Coronary artery (tissue), 2 donors: Measurements from ENCODE around the gene PAXIP1.
A peak's percentile ranks its signal among the peaks of the same experiment; 100 is the strongest.

Source experiments
- DNase-seq: peaks from one replicate; pipeline ENCODE4 v3.0.0-alpha.2; 2017; ENCODE audit warnings: low spot score
- H3K27ac ChIP-seq, 2 donors: fragments of 200-600 bp; sonication (generic); one replicate each; pipeline ENCODE4 v1.5.1; 2016 to 2019
- H3K4me3 ChIP-seq: fragments of 200-600 bp; sonication (generic); 2 replicates; pipeline ENCODE4 v1.5.1; 2016; ENCODE audit warnings: mild to moderate bottlenecking, moderate library complexity
- CTCF ChIP-seq: fragments of 200-600 bp; sonication (generic); IDR thresholded peaks from one replicate; pipeline ENCODE4 v1.5.1; 2019; ENCODE audit warnings: antibody characterized with exemption

Gene PAXIP1

GRCh38 chr7:154916856-154917807 lies 85.8 kb downstream of the PAXIP1 start:
- TF ChIP-seq CTCF: no peak
- no peak overlapping the region for H3K4me3 ChIP-seq
- no peak for DNase-seq
- no peak overlapping the region for H3K27ac ChIP-seq

- no peak for DNase-seq
- no peak for TF ChIP-seq CTCF
- H3K4me3 ChIP-seq: no peak overlapping the region
- H3K27ac ChIP-seq: no peak overlapping the region
These were observed 86.5 kb downstream of the PAXIP1 start for GRCh38 chr7:154916381-154916780.

GRCh38 chr7:154915600-154915999 lies 87.3 kb downstream of the PAXIP1 start:
- DNase-seq: no peak
- H3K27ac ChIP-seq: no peak overlapping the region
- no peak for TF ChIP-seq CTCF
- H3K4me3 ChIP-seq: no peak overlapping the region

GRCh38 chr7:154914996-154915380 lies 87.9 kb downstream of the PAXIP1 start:
- no peak for DNase-seq
- Histone ChIP-seq H3K4me3 (no peak overlapping the region), H3K27ac (no peak overlapping the region)
- no peak for TF ChIP-seq CTCF

- peak overlapping the region; percentile 63 for H3K4me3 ChIP-seq
- DNase-seq: no peak
- no peak overlapping the region for H3K27ac ChIP-seq
- TF ChIP-seq CTCF: no peak
These were observed 88.5 kb downstream of the PAXIP1 start for GRCh38 chr7:154914308-154914995.

GRCh38 chr7:154913638-154914307 lies 89.2 kb downstream of the PAXIP1 start:
- DNase-seq: peak; percentile 81
- peak overlapping the region; percentile 63 for H3K4me3 ChIP-seq
- TF ChIP-seq CTCF: peak; percentile 81
- no peak overlapping the region for H3K27ac ChIP-seq
